Measurements from ENCODE around the gene CGB5. TPM values are rescaled to one million over a fixed set of nuclear protein-coding genes. Genes with fewer than 3 reads are reported as not detected.
"Not testable (repeated sequence)": the region's sequence is repeated elsewhere in the genome, so short reads cannot be mapped to it uniquely, and the experiment has no call there.

Gene CGB5
- total and polyA plus RNA-seq, 8 donors = not detected

GRCh38 chr19:49019242-49019932, 24.3 kb upstream of the CGB5 start:
- WGBS, 5 donors = 8 to 23% (median 11%) methylated on average over 14 to 41 of the region's 41 CpGs

GRCh38 chr19:49020342-49020741, 23.3 kb upstream of the CGB5 start:
- H3K27ac ChIP-seq = no peak overlapping the region
- H3K36me3 ChIP-seq = peaks cover 0 to 13% (median 12%) of the 10 kb centered on the region in 4 donors
- peak in 1 of 2 donors; percentile 31 for DNase-seq
- no peak for TF ChIP-seq POLR2A (IDR thresholded peaks at IDR 0.05)
- no peak for TF ChIP-seq EP300 (IDR thresholded peaks at IDR 0.05)
- TF ChIP-seq POLR2AphosphoS5 (IDR thresholded peaks at IDR 0.05) = no peak
- TF ChIP-seq, protein P1, sequence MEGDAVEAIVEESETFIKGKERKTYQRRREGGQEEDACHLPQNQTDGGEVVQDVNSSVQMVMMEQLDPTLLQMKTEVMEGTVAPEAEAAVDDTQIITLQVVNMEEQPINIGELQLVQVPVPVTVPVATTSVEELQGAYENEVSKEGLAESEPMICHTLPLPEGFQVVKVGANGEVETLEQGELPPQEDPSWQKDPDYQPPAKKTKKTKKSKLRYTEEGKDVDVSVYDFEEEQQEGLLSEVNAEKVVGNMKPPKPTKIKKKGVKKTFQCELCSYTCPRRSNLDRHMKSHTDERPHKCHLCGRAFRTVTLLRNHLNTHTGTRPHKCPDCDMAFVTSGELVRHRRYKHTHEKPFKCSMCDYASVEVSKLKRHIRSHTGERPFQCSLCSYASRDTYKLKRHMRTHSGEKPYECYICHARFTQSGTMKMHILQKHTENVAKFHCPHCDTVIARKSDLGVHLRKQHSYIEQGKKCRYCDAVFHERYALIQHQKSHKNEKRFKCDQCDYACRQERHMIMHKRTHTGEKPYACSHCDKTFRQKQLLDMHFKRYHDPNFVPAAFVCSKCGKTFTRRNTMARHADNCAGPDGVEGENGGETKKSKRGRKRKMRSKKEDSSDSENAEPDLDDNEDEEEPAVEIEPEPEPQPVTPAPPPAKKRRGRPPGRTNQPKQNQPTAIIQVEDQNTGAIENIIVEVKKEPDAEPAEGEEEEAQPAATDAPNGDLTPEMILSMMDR (IDR thresholded peaks at IDR 0.05) = no peak
- no peaks in the 10 kb centered on the region for H3K9me3 ChIP-seq
- peaks cover 0 to 46% (median 15%) of the 10 kb centered on the region in 3 donors for H3K27me3 ChIP-seq
- no peak overlapping the region for H3K4me3 ChIP-seq
- 47 to 64% (median 50%) methylated on average over 11 of the region's 11 CpGs for WGBS, 5 donors
- peaks cover 22 to 27% (median 25%) of the 10 kb centered on the region in 4 donors for H3K4me1 ChIP-seq
- intact Hi-C loops (cut with DNase I; ENCODE audit: low total_unique reads) = no loop called here

More at GRCh38 chr19:49019242-49019932, 24.3 kb upstream of the CGB5 start:
- Histone ChIP-seq H3K4me3 (peak overlapping the region; percentile 49 to 62 (median 50)), H3K4me1 (peaks cover 22 to 27% (median 25%) of the 10 kb centered on the region in 4 donors), H3K36me3 (peaks cover 0 to 22% (median 21%) of the 10 kb centered on the region in 4 donors), H3K9me3 (no peaks in the 10 kb centered on the region), H3K27ac (no peak overlapping the region), H3K27me3 (peaks cover 0 to 46% (median 15%) of the 10 kb centered on the region in 3 donors)
- TF ChIP-seq EP300 (IDR thresholded peaks at IDR 0.05) (no peak), POLR2AphosphoS5 (IDR thresholded peaks at IDR 0.05) (no peak), POLR2A (IDR thresholded peaks at IDR 0.05) (no peak)
- TF ChIP-seq, protein P1 (IDR thresholded peaks at IDR 0.05) = no peak
- peak; percentile 71 to 83 for DNase-seq
- intact Hi-C loops (cut with DNase I; ENCODE audit: low total_unique reads) = no loop called here

GRCh38 chr19:49020931-49021895, 22.4 kb upstream of the CGB5 start:
- DNase-seq = no peak
- Histone ChIP-seq H3K36me3 (peaks cover 0 to 4% (median 3%) of the 10 kb centered on the region in 4 donors), H3K4me1 (peaks cover 22 to 27% (median 25%) of the 10 kb centered on the region in 4 donors), H3K4me3 (no peak overlapping the region), H3K27me3 (peaks cover 0 to 46% (median 15%) of the 10 kb centered on the region in 3 donors), H3K27ac (no peak overlapping the region), H3K9me3 (no peaks in the 10 kb centered on the region)
- TF ChIP-seq POLR2A (IDR thresholded peaks at IDR 0.05) = no peak
- no peak for TF ChIP-seq POLR2AphosphoS5 (IDR thresholded peaks at IDR 0.05)
- TF ChIP-seq, protein P1 (IDR thresholded peaks at IDR 0.05) = no peak
- TF ChIP-seq EP300 (IDR thresholded peaks at IDR 0.05) = no peak
- WGBS, 5 donors = 32 to 36% (median 35%) methylated on average over 16 of the region's 16 CpGs
- intact Hi-C loops (cut with DNase I; ENCODE audit: low total_unique reads) = no loop called here

DNA sequence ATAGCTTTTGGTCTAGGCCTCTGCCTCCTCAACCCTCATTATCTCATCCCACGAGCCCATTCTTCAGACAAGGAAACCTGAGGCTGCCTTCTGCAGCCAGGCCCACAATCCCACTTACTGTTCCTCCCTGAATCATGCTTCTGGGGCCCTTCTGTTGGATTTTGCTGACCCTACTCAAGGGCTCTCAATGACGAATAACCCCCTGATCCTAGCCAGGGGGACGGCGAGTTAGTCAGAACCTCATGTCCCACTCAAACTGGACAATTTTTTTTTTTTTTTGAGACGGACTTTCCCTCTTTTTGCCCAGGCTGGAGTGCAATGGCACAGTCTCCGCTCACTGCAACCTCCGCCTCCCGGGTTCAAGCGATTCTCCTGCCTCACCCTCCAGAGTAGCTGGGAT, 21.5 kb upstream of the CGB5 start:
- Histone ChIP-seq H3K27ac (no peak overlapping the region), H3K9me3 (no peaks in the 10 kb centered on the region), H3K27me3 (peaks cover 0 to 46% (median 15%) of the 10 kb centered on the region in 3 donors), H3K36me3 (no peaks in the 10 kb centered on the region), H3K4me1 (peaks cover 22 to 27% (median 25%) of the 10 kb centered on the region in 4 donors), H3K4me3 (no peak overlapping the region)
- intact Hi-C loops (cut with DNase I; ENCODE audit: low total_unique reads) = no loop called here
- 87 to 93% (median 92%) methylated on average over 9 of the region's 9 CpGs for WGBS, 5 donors
- DNase-seq = no peak
- TF ChIP-seq EP300 (IDR thresholded peaks at IDR 0.05) = no peak
- TF ChIP-seq, protein P1 (IDR thresholded peaks at IDR 0.05) = no peak
- TF ChIP-seq POLR2AphosphoS5 (IDR thresholded peaks at IDR 0.05) = no peak
- TF ChIP-seq POLR2A (IDR thresholded peaks at IDR 0.05) = no peak

GRCh38 chr19:49024233-49024632, 19.4 kb upstream of the CGB5 start, which contains the start of gene CGB3:
CGB3 (minus strand) TSS chr19:49024333; CDS start chr19:49023971, 362 bp downstream.
- H3K36me3 ChIP-seq; intact Hi-C loops (cut with DNase I; ENCODE audit: low total_unique reads); H3K9me3 ChIP-seq; H3K4me1 ChIP-seq; H3K27ac ChIP-seq; H3K4me3 ChIP-seq; DNase-seq: not testable (repeated sequence)
- peaks cover 0 to 28% (median 10%) of the 10 kb centered on the region in 3 donors for H3K27me3 ChIP-seq
- WGBS, 5 donors = 42 to 74% (median 60%) methylated on average over 5 to 13 of the region's 15 CpGs; no CpG with 5 or more reads in 1 of the 5 donors

GRCh38 chr19:49025088-49025487, 18.6 kb upstream of the CGB5 start:
- H3K4me1 ChIP-seq; intact Hi-C loops (cut with DNase I; ENCODE audit: low total_unique reads); DNase-seq; H3K36me3 ChIP-seq; H3K27ac ChIP-seq; H3K9me3 ChIP-seq; H3K4me3 ChIP-seq: not testable (repeated sequence)
- H3K27me3 ChIP-seq = peaks cover 0 to 19% (median 4%) of the 10 kb centered on the region in 3 donors
- 81 to 95% (median 82%) methylated on average over 3 to 4 of the region's 6 CpGs for WGBS, 5 donors

Measured in stomach (tissue), 9 donors.